ENCODE data around the gene ZNF473. TPM values are rescaled to one million over a fixed set of nuclear protein-coding genes. Genes with fewer than 3 reads are reported as not detected.

The ZNF473 gene
- total RNA-seq, 2 experiments from 2014 or later = 2.6 to 2.8 TPM

DNA sequence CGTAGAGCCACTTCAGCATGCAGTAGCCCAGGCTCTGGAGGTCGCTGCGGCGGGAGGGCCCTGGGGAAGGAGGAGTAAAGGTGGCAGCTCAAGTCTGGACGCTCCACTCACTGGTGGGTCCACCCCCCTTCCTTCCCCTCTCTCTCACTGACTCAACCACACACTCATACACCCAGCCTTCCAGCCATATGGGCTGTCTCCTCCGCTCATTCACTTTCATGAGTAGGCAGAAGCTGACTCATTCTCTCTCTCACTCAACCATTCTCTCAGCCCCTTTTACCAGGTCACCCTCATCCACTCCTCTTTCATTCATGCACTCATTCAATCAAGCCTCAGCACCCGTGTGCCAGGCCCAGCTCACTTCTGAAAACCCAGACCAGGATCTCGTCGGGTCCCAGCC is 37.4 kb upstream of the ZNF473 start:
- no peaks in the 10 kb centered on the region for H3K4me1 Mint-ChIP-seq (ENCODE audit: low read depth)
- Histone ChIP-seq H3K4me3 (ENCODE audit: low read length) (no peak overlapping the region), H3K4me1 (ENCODE audit: insufficient read depth, low read length) (no peaks in the 10 kb centered on the region), H3K9me3 (ENCODE audit: control insufficient read depth in 1 of 2, insufficient read depth in 1 of 2, low read length in 2 of 2) (peaks cover 0 to 4% of the 10 kb centered on the region in 2 experiments), H3K27me3 (ENCODE audit: control insufficient read depth in 1 of 2, insufficient read depth in 2 of 2, low read length in 2 of 2) (no peaks in the 10 kb centered on the region), H3K36me3 (ENCODE audit: insufficient read depth, low read length) (peaks cover 63% of the 10 kb centered on the region), H3K27ac (ENCODE audit: low read depth in 1 of 2, low read length in 2 of 2) (no peak overlapping the region)
- DNase-seq = no peak
- peaks cover 90% of the 10 kb centered on the region for H3K36me3 Mint-ChIP-seq (ENCODE audit: low read depth)
- TF ChIP-seq, protein P1, sequence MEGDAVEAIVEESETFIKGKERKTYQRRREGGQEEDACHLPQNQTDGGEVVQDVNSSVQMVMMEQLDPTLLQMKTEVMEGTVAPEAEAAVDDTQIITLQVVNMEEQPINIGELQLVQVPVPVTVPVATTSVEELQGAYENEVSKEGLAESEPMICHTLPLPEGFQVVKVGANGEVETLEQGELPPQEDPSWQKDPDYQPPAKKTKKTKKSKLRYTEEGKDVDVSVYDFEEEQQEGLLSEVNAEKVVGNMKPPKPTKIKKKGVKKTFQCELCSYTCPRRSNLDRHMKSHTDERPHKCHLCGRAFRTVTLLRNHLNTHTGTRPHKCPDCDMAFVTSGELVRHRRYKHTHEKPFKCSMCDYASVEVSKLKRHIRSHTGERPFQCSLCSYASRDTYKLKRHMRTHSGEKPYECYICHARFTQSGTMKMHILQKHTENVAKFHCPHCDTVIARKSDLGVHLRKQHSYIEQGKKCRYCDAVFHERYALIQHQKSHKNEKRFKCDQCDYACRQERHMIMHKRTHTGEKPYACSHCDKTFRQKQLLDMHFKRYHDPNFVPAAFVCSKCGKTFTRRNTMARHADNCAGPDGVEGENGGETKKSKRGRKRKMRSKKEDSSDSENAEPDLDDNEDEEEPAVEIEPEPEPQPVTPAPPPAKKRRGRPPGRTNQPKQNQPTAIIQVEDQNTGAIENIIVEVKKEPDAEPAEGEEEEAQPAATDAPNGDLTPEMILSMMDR (IDR thresholded peaks at IDR 0.05) = no peak
- intact Hi-C loops (cut with DNase I, micrococcal nuclease) = no loop called here
- H3K27me3 Mint-ChIP-seq = no peaks in the 10 kb centered on the region
- no peaks in the 10 kb centered on the region for H3K9me3 Mint-ChIP-seq
- ATAC-seq (ENCODE audit: poor library complexity) = no peak
- CTCF ChIA-PET = no interaction called here
- no peak overlapping the region for H3K27ac Mint-ChIP-seq
- POLR2A ChIA-PET = no interaction called here
- no peak overlapping the region for H3K4me3 Mint-ChIP-seq

DNA sequence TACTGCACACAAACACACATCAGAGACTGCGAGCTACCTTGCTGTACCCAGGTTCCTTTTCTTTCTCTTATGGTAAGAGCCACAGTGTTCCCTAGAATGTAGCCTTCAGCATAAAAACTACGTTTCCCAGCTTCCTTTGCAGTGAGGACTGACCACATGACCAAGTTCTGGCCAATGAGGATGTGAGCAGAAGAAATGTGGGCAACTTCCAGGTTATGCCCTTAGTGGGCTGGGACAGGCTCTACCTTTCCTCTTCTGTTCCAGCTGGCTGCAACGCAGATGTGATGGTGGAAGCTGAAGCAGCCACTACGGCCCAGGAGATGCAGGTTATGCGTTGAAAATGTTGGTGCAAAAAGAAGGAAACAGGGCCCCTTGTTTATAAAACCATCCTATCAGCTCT is 28.1 kb upstream of the ZNF473 start:
- Histone ChIP-seq H3K27me3 (ENCODE audit: control insufficient read depth in 1 of 2, insufficient read depth in 2 of 2, low read length in 2 of 2) (no peaks in the 10 kb centered on the region), H3K36me3 (ENCODE audit: insufficient read depth, low read length) (peaks cover 88% of the 10 kb centered on the region), H3K27ac (ENCODE audit: low read depth in 1 of 2, low read length in 2 of 2) (no peak overlapping the region), H3K4me3 (ENCODE audit: low read length) (no peak overlapping the region), H3K4me1 (ENCODE audit: insufficient read depth, low read length) (no peaks in the 10 kb centered on the region), H3K9me3 (ENCODE audit: control insufficient read depth in 1 of 2, insufficient read depth in 1 of 2, low read length in 2 of 2) (no peaks in the 10 kb centered on the region)
- CTCF ChIA-PET = no interaction called here
- Mint-ChIP-seq H3K4me3 (no peak overlapping the region), H3K9me3 (no peaks in the 10 kb centered on the region), H3K27ac (no peak overlapping the region), H3K4me1 (ENCODE audit: low read depth) (no peaks in the 10 kb centered on the region), H3K27me3 (no peaks in the 10 kb centered on the region), H3K36me3 (ENCODE audit: low read depth) (peaks cover 84% of the 10 kb centered on the region)
- intact Hi-C loops (cut with DNase I, micrococcal nuclease) = no loop called here
- DNase-seq (peak in 3 of 14 experiments; percentile 46 to 59 (median 49)), ATAC-seq (ENCODE audit: poor library complexity) (peak; percentile 59)
- TF ChIP-seq, protein P1 (IDR thresholded peaks at IDR 0.05) = no peak
- POLR2A ChIA-PET = no interaction called here

DNA sequence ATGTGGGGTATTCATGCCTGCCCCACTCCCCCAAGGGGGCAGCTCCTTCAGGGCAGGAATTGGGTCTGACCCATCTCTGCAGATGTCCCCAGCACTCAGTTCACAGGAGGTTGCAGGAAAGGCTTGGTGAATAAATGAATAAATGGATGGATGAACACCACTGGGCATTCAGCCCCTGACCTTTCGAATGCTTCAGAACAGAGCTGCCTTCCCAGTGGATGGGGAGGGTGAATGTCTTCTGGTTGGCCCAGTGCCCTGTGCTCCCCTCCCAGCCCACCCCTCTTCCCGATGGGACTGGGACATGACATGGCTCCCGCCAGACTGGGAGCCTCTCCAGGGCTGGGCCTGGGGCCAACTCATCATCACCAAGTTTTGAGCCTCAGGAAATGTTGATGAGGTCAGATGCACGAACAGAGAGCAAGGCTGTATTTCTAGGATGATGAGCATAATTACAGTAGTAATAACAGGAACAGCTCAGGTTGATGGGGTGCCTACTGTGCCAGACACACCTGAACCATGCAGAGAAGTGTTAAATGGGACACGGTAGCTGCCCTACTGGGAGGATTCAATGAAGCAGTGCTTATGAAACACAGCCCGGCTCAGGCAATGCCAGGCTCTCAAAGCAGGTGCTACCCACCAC is 26.3 kb upstream of the ZNF473 start:
- Mint-ChIP-seq H3K27me3 (no peaks in the 10 kb centered on the region), H3K27ac (no peak overlapping the region), H3K36me3 (ENCODE audit: low read depth) (peaks cover 85% of the 10 kb centered on the region), H3K4me3 (no peak overlapping the region), H3K4me1 (ENCODE audit: low read depth) (no peaks in the 10 kb centered on the region), H3K9me3 (no peaks in the 10 kb centered on the region)
- intact Hi-C loops (cut with DNase I, micrococcal nuclease) = no loop called here
- H3K36me3 ChIP-seq (ENCODE audit: insufficient read depth, low read length) = peaks cover 88% of the 10 kb centered on the region
- no peak overlapping the region for H3K4me3 ChIP-seq (ENCODE audit: low read length)
- CTCF ChIA-PET = no interaction called here
- POLR2A ChIA-PET = no interaction called here
- H3K27ac ChIP-seq (ENCODE audit: low read depth in 1 of 2, low read length in 2 of 2) = no peak overlapping the region
- no peak for ATAC-seq (ENCODE audit: poor library complexity)
- TF ChIP-seq, protein P1 (IDR thresholded peaks at IDR 0.05) = no peak
- no peak for DNase-seq
- H3K4me1 ChIP-seq (ENCODE audit: insufficient read depth, low read length) = peaks cover 10% of the 10 kb centered on the region
- H3K9me3 ChIP-seq (ENCODE audit: control insufficient read depth in 1 of 2, insufficient read depth in 1 of 2, low read length in 2 of 2) = no peaks in the 10 kb centered on the region
- no peaks in the 10 kb centered on the region for H3K27me3 ChIP-seq (ENCODE audit: control insufficient read depth in 1 of 2, insufficient read depth in 2 of 2, low read length in 2 of 2)

Measured in CD4-positive, alpha-beta T cell (primary cell).